IMR-90 (cell line): ENCODE measurements around the gene TSC2. TPM values are rescaled to one million over a fixed set of nuclear protein-coding genes. Genes with fewer than 3 reads are reported as not detected.

ENCODE experiments used
- ATAC-seq: fragments of 200-7000 bp; cut with Tn5 transposase; 2 replicates; pipeline ENCODE4 v1.9.1; 2020; ENCODE audit warnings: low read depth, mild to moderate bottlenecking, moderate library complexity
- BruUV-seq: library from RNA; stranded (reverse); fragments of 400-500 nt; replicated peaks from 2 replicates; lab custom pipeline; 2021; lab: Mats Ljungman, UMichigan
- CTCF ChIA-PET: fragments of 300-600 bp; formaldehyde crosslinking; extraction: SDS; loops from one replicate; lab custom pipeline; 2021; ENCODE audit warnings: antibody characterized with exemption; lab: Yijun Ruan, JAX
- POLR2A ChIA-PET: fragments of 300-600 bp; sonication (Branson Sonifier 250); formaldehyde crosslinking; loops from one replicate; lab custom pipeline; 2022; ENCODE audit warnings: antibody characterized with exemption; ENCODE audit not compliant: unreplicated experiment; lab: Charles Lee
- DNase-seq: peaks from one replicate; pipeline ENCODE4 v3.0.0; 2013
- H2AFZ ChIP-seq: replicated peaks from 2 replicates; pipeline ENCODE3; 2013; ENCODE audit warnings: low read length, mild to moderate bottlenecking; ENCODE audit not compliant: poor library complexity
- H2AK5ac ChIP-seq: 2 replicates; pipeline ENCODE4 v1.6.1; 2013; ENCODE audit warnings: low read depth, low read length, inconsistent platforms
- H2AK9ac ChIP-seq: replicated peaks from 2 replicates; pipeline ENCODE3; 2013; ENCODE audit warnings: mild to moderate bottlenecking, low read depth, low read length, moderate library complexity; ENCODE audit not compliant: poor library complexity
- H2BK120ac ChIP-seq: 2 replicates; pipeline ENCODE4 v1.6.1; 2013; ENCODE audit warnings: low read depth, low read length, inconsistent platforms
- H2BK15ac ChIP-seq: 3 replicates; pipeline ENCODE4 v1.6.1; 2013; ENCODE audit warnings: low read depth, low read length, inconsistent platforms
- H2BK20ac ChIP-seq: 2 replicates; pipeline ENCODE4 v1.6.1; 2013; ENCODE audit warnings: low read depth, mild to moderate bottlenecking, inconsistent platforms, low read length, moderate library complexity
- H2BK5ac ChIP-seq: 2 replicates; pipeline ENCODE4 v1.6.1; 2013; ENCODE audit warnings: mild to moderate bottlenecking, low read depth, low read length, inconsistent platforms; ENCODE audit not compliant: poor library complexity, severe bottlenecking
- H3K14ac ChIP-seq: replicated peaks from 2 replicates; pipeline ENCODE4 v1.6.1; 2013; ENCODE audit warnings: low read depth, low read length, inconsistent platforms
- H3K18ac ChIP-seq: 2 replicates; pipeline ENCODE4 v1.6.1; 2013; ENCODE audit warnings: low read depth, low read length, control low read depth
- H3K23ac ChIP-seq: 2 replicates; pipeline ENCODE4 v1.6.1; 2013; ENCODE audit warnings: low read depth, low read length, inconsistent platforms
- H3K27ac ChIP-seq: 2 replicates; pipeline ENCODE4 v1.5.1; 2013; ENCODE audit warnings: mild to moderate bottlenecking, control low read depth, low read length; ENCODE audit not compliant: insufficient read depth
- H3K27me3 ChIP-seq: 2 replicates; pipeline ENCODE4 v1.6.1; 2013; ENCODE audit warnings: low read length; ENCODE audit not compliant: control insufficient read depth, insufficient read depth
- H3K36me3 ChIP-seq: 2 replicates; pipeline ENCODE4 v1.6.1; 2013; ENCODE audit warnings: low read length, mixed read lengths; ENCODE audit not compliant: control insufficient read depth, insufficient read depth
- H3K4ac ChIP-seq: 2 replicates; pipeline ENCODE4 v1.6.1; 2013; ENCODE audit warnings: low read depth, low read length, inconsistent platforms
- H3K4me1 ChIP-seq: 2 replicates; pipeline ENCODE4 v1.6.1; 2013; ENCODE audit warnings: low read length, mixed read lengths; ENCODE audit not compliant: control insufficient read depth, insufficient read depth
- H3K4me2 ChIP-seq: 2 replicates; pipeline ENCODE4 v1.6.1; 2013; ENCODE audit warnings: low read depth, mild to moderate bottlenecking, control low read depth, low read length, moderate library complexity
- H3K4me3 ChIP-seq: 2 replicates; pipeline ENCODE4 v1.5.1; 2013; ENCODE audit warnings: low read depth, mild to moderate bottlenecking, control low read depth, low read length, moderate library complexity; ENCODE audit not compliant: insufficient read depth
- H3K56ac ChIP-seq: 2 replicates; pipeline ENCODE4 v1.6.1; 2013; ENCODE audit warnings: low read length, inconsistent platforms; ENCODE audit not compliant: insufficient read depth; ENCODE audit errors: extremely low read depth
- H3K79me1 ChIP-seq, 2 experiments: 2 replicates each; pipeline ENCODE4 v1.6.1; 2013; ENCODE audit warnings: low read length in 2 of 2, inconsistent platforms in 1 of 2, low read depth in 1 of 2
- H3K9ac ChIP-seq: 2 replicates; pipeline ENCODE4 v1.6.1; 2013; ENCODE audit warnings: low read depth, low read length, control low read depth
- H3K9me1 ChIP-seq: 2 replicates; pipeline ENCODE4 v1.6.1; 2013; ENCODE audit warnings: low read length, inconsistent platforms; ENCODE audit not compliant: insufficient read depth
- H3K9me3 ChIP-seq: 2 replicates; pipeline ENCODE4 v1.6.1; 2013; ENCODE audit warnings: low read length; ENCODE audit not compliant: control insufficient read depth, insufficient read depth
- H4K20me1 ChIP-seq: 2 replicates; pipeline ENCODE4 v1.6.1; 2013; ENCODE audit warnings: low read length, inconsistent platforms; ENCODE audit not compliant: insufficient read depth
- H4K5ac ChIP-seq: 2 replicates; pipeline ENCODE4 v1.6.1; 2013; ENCODE audit warnings: mild to moderate bottlenecking, low read depth, low read length, control low read depth
- H4K8ac ChIP-seq, 2 experiments: 2 replicates each; pipeline ENCODE4 v1.6.1; 2013; ENCODE audit warnings: low read depth in 2 of 2, low read length in 2 of 2, control low read depth in 1 of 2, inconsistent platforms in 1 of 2
- H4K91ac ChIP-seq: 2 replicates; pipeline ENCODE4 v1.6.1; 2013; ENCODE audit warnings: low read depth, low read length, inconsistent platforms; ENCODE audit not compliant: insufficient read depth
- BHLHE40 ChIP-seq: fragments of 150-350 bp; IDR thresholded peaks from 2 replicates; pipeline ENCODE4 v1.6.1; 2016; ENCODE audit warnings: mild to moderate bottlenecking, low read depth, low read length
- CEBPB ChIP-seq: IDR thresholded peaks from 2 replicates; pipeline ENCODE4 v1.6.1; 2012; ENCODE audit warnings: low read depth, low read length, improper control_type of control experiment
- CHD1 ChIP-seq: IDR thresholded peaks from 2 replicates; pipeline ENCODE4 v1.6.1; 2012; ENCODE audit warnings: low read depth, low read length, improper control_type of control experiment
- CTCF ChIP-seq: conservative IDR thresholded peaks from 2 replicates; pipeline ENCODE4 v1.5.1; 2012; ENCODE audit warnings: mild to moderate bottlenecking, low read depth, low read length, improper control_type of control experiment
- FOS ChIP-seq: fragments of 150-350 bp; IDR thresholded peaks from 2 replicates; pipeline ENCODE4 v1.6.1; 2016; ENCODE audit warnings: low read depth, low read length
- MAFK ChIP-seq: IDR thresholded peaks from 2 replicates; pipeline ENCODE4 v1.6.1; 2012; ENCODE audit warnings: low read depth, low read length, improper control_type of control experiment
- MAZ ChIP-seq: IDR thresholded peaks from 2 replicates; pipeline ENCODE4 v1.6.1; 2012; ENCODE audit warnings: low read depth, mild to moderate bottlenecking, low read length, improper control_type of control experiment, moderate library complexity, borderline replicate concordance
- MXI1 ChIP-seq: IDR thresholded peaks from 2 replicates; pipeline ENCODE4 v1.6.1; 2012; ENCODE audit warnings: low read depth, mild to moderate bottlenecking, low read length, moderate library complexity, borderline replicate concordance
- NFE2L2 ChIP-seq: fragments of 150-350 bp; IDR thresholded peaks from 2 replicates; pipeline ENCODE4 v1.6.1; 2016; ENCODE audit warnings: low read depth, mild to moderate bottlenecking, low read length
- POLR2A ChIP-seq: IDR thresholded peaks from 2 replicates; pipeline ENCODE4 v1.6.1; 2012; ENCODE audit warnings: mild to moderate bottlenecking, low read depth, low read length
- RAD21 ChIP-seq: IDR thresholded peaks from 2 replicates; pipeline ENCODE4 v1.6.1; 2012; ENCODE audit warnings: low read length, improper control_type of control experiment
- RCOR1 ChIP-seq: IDR thresholded peaks from 2 replicates; pipeline ENCODE4 v1.6.1; 2012; ENCODE audit warnings: mild to moderate bottlenecking, low read length, improper control_type of control experiment; ENCODE audit not compliant: insufficient replicate concordance
- RFX5 ChIP-seq: IDR thresholded peaks from 2 replicates; pipeline ENCODE4 v1.8.0; 2012; ENCODE audit warnings: low read depth, mild to moderate bottlenecking, low read length, moderate library complexity
- SMC3 ChIP-seq: fragments of 150-350 bp; IDR thresholded peaks from 2 replicates; pipeline ENCODE4 v1.6.1; 2016; ENCODE audit warnings: low read depth, mild to moderate bottlenecking, antibody characterized with exemption, low read length, moderate library complexity
- whole genome bisulfite sequencing, 2 experiments: methylation state at CpG; one replicate each; pipeline versions ENCODE4 v1.1.5 to v1.1.7; 2013; ENCODE audit warnings: missing lambda C conversion rate in 2 of 2; ENCODE audit not compliant: insufficient read length in 1 of 2; ENCODE audit errors: extremely low coverage in 2 of 2; 5-methylcytosine and 5-hydroxymethylcytosine counted together
- dilution Hi-C: fragments of 300-500 bp; cut with HindIII; formaldehyde crosslinking; loops from one replicate; pipeline ENCODE4 v1.14.3; 2018; ENCODE audit warnings: low sequenced_read_pairs; ENCODE audit not compliant: unreplicated experiment
- in situ Hi-C: fragments of 300-500 bp; cut with MboI; formaldehyde crosslinking; loops from 3 replicates; pipeline ENCODE4 v1.14.3; 2019; ENCODE audit warnings: low sequenced_read_pairs, inconsistent platforms, mixed read lengths
- intact Hi-C: fragments of 100-400 bp; cut with micrococcal nuclease; formaldehyde crosslinking; loops from 2 replicates; pipeline ENCODE4 v1.10.0; 2022
- polyA plus RNA-seq, 3 experiments: library from polyadenylated mRNA; depleted of rRNA; stranded (reverse); fragments of >200 nt; gene quantifications; 2 replicates each; pipeline ENCODE4 v1.2.3, GENCODE V29; 2012; ENCODE audit warnings: low replicate concordance in 1 of 3
- total RNA-seq: library from RNA; depleted of rRNA; stranded (reverse); fragments of >200 nt; gene quantifications from 2 replicates; pipeline ENCODE4 v1.2.3, GENCODE V29; 2012
- TF ChIP-seq, protein P1 (sequence below): fragments of 150-350 bp; IDR thresholded peaks from 2 replicates; pipeline ENCODE4 v1.6.1; 2017; ENCODE audit warnings: mild to moderate bottlenecking, antibody characterized with exemption, low read length, low read depth
- TF ChIP-seq, protein P2 (sequence below): fragments of 150-350 bp; IDR thresholded peaks from 2 replicates; pipeline ENCODE4 v1.6.1; 2016; ENCODE audit warnings: low read depth, mild to moderate bottlenecking, low read length, moderate library complexity, borderline replicate concordance

The TSC2 gene
- total and polyA plus RNA-seq, 2 of the 4 experiments (the other 2 are of a cell fraction) = 31.4 to 88.6 TPM

- Histone ChIP-seq H3K4me1 (peaks cover 75% of the 10 kb centered on the region), H3K18ac (no peak overlapping the region; the same call in 1 of the 2 replicates), H2AFZ (no peak overlapping the region), H2AK9ac (peak overlapping the region; percentile 98), H3K27ac (peak overlapping the region; percentile 100), H3K79me1 (peaks cover 19 to 64% of the 10 kb centered on the region in 2 experiments; a peak in 3 of 4 replicates), H3K27me3 (no peaks in the 10 kb centered on the region), H4K8ac (peak overlapping the region in 1 of 2 experiments; percentile 33; a peak in 1 of 4 replicates), H2BK5ac (peak overlapping the region; percentile 98), H3K56ac (no peak overlapping the region), H3K4ac (peak overlapping the region; percentile 92), H2AK5ac (peak overlapping the region; percentile 86), H4K5ac (no peak overlapping the region; the same call in 1 of the 2 replicates), H3K23ac (no peak overlapping the region), H3K4me2 (no peak overlapping the region), H3K9ac (no peak overlapping the region), H3K36me3 (peaks cover 32% of the 10 kb centered on the region), H3K9me3 (no peaks in the 10 kb centered on the region), H3K9me1 (peaks cover 19% of the 10 kb centered on the region), H2BK20ac (peak overlapping the region; percentile 64), H3K4me3 (no peak overlapping the region), H4K91ac (peak overlapping the region; percentile 97), H2BK15ac (peak overlapping the region; percentile 84; the same call in 1 of the 3 replicates), H2BK120ac (peak overlapping the region; percentile 94), H4K20me1 (no peaks in the 10 kb centered on the region), H3K14ac (no peak overlapping the region)
- CTCF ChIA-PET = interaction anchor here (1.0 kb wide), 1 partner anchor 15 kb away, joined by 3 read pairs; no protein-coding TSS in a partner anchor
- in situ Hi-C loops = no loop called here
- dilution Hi-C loops = no loop called here
- WGBS, 2 experiments = no CpG with 5 or more reads among the region's 15 CpGs
- POLR2A ChIA-PET = no interaction called here
- ATAC-seq (no peak), DNase-seq (no peak)
- intact Hi-C loops = no loop called here
- TF ChIP-seq RCOR1 (no peak), RAD21 (no peak), CTCF (no peak), CHD1 (no peak), MAFK (no peak), POLR2A (no peak), BHLHE40 (no peak), FOS (no peak), MXI1 (no peak), CEBPB (no peak), SMC3 (no peak), RFX5 (no peak), MAZ (no peak), NFE2L2 (no peak)
- TF ChIP-seq, protein P1, sequence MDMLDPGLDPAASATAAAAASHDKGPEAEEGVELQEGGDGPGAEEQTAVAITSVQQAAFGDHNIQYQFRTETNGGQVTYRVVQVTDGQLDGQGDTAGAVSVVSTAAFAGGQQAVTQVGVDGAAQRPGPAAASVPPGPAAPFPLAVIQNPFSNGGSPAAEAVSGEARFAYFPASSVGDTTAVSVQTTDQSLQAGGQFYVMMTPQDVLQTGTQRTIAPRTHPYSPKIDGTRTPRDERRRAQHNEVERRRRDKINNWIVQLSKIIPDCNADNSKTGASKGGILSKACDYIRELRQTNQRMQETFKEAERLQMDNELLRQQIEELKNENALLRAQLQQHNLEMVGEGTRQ = no peak
- TF ChIP-seq, protein P2, sequence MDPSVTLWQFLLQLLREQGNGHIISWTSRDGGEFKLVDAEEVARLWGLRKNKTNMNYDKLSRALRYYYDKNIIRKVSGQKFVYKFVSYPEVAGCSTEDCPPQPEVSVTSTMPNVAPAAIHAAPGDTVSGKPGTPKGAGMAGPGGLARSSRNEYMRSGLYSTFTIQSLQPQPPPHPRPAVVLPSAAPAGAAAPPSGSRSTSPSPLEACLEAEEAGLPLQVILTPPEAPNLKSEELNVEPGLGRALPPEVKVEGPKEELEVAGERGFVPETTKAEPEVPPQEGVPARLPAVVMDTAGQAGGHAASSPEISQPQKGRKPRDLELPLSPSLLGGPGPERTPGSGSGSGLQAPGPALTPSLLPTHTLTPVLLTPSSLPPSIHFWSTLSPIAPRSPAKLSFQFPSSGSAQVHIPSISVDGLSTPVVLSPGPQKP = no peak
- no TSS peak for BruUV-seq
Observed at GRCh38 chr16:2037115-2037514, 10.7 kb upstream of the TSC2 start.
